ENCODE measurements around the gene ATP8A2.

GRCh38 chr13:25682276-25682675 lies 310.5 kb downstream of the ATP8A2 start:
- TF ChIP-seq POLR2A (IDR thresholded peaks at IDR 0.05) (no peak), CTCF (IDR thresholded peaks at IDR 0.05) (no peak)

All from heart left ventricle (tissue), 13 donors.